ENCODE data around the gene FADS1.

GRCh38 chr11:61841636-61842527 lies 25.1 kb upstream of the FADS1 start:
- no peak for TF ChIP-seq CTCF (IDR thresholded peaks at IDR 0.05)
- TF ChIP-seq POLR2AphosphoS5 (IDR thresholded peaks at IDR 0.05), result no peak
